ENCODE data around the gene PIEZO1.

PIEZO1 gene

GRCh38 chr16:88810166-88810911, 25.3 kb upstream of the PIEZO1 start:
- H3K4me3 Mint-ChIP-seq: peak overlapping the region; percentile 89
- H3K4me1 Mint-ChIP-seq: peaks cover 16% of the 10 kb centered on the region
- no peaks in the 10 kb centered on the region for H3K27me3 Mint-ChIP-seq
- H3K36me3 Mint-ChIP-seq: no peaks in the 10 kb centered on the region
- peak overlapping the region; percentile 84 for H3K27ac Mint-ChIP-seq
- no peaks in the 10 kb centered on the region for H3K9me3 Mint-ChIP-seq

- Mint-ChIP-seq H3K36me3 (no peaks in the 10 kb centered on the region), H3K4me1 (peaks cover 16% of the 10 kb centered on the region), H3K27me3 (no peaks in the 10 kb centered on the region), H3K27ac (peak overlapping the region; percentile 84), H3K4me3 (peak overlapping the region; percentile 89), H3K9me3 (no peaks in the 10 kb centered on the region)
These were observed 24.7 kb upstream of the PIEZO1 start for GRCh38 chr16:88809676-88810165.

GRCh38 chr16:88809068-88809675, 24.2 kb upstream of the PIEZO1 start:
- no peaks in the 10 kb centered on the region for H3K27me3 Mint-ChIP-seq
- peaks cover 16% of the 10 kb centered on the region for H3K4me1 Mint-ChIP-seq
- no peaks in the 10 kb centered on the region for H3K36me3 Mint-ChIP-seq
- peak overlapping the region; percentile 70 for H3K27ac Mint-ChIP-seq
- peak overlapping the region; percentile 89 for H3K4me3 Mint-ChIP-seq
- no peaks in the 10 kb centered on the region for H3K9me3 Mint-ChIP-seq

GRCh38 chr16:88807626-88808453, 22.8 kb upstream of the PIEZO1 start:
- Mint-ChIP-seq H3K36me3 (no peaks in the 10 kb centered on the region), H3K27me3 (no peaks in the 10 kb centered on the region), H3K27ac (peak overlapping the region; percentile 74), H3K9me3 (no peaks in the 10 kb centered on the region), H3K4me3 (no peak overlapping the region), H3K4me1 (peaks cover 17% of the 10 kb centered on the region)

GRCh38 chr16:88807142-88807625, 22.2 kb upstream of the PIEZO1 start:
- Mint-ChIP-seq H3K27me3 (no peaks in the 10 kb centered on the region), H3K4me1 (peaks cover 17% of the 10 kb centered on the region), H3K4me3 (no peak overlapping the region), H3K36me3 (no peaks in the 10 kb centered on the region), H3K27ac (no peak overlapping the region), H3K9me3 (no peaks in the 10 kb centered on the region)

GRCh38 chr16:88806491-88807111, 21.6 kb upstream of the PIEZO1 start:
- Mint-ChIP-seq H3K4me1 (peaks cover 17% of the 10 kb centered on the region), H3K36me3 (no peaks in the 10 kb centered on the region), H3K27ac (peak overlapping the region; percentile 8), H3K9me3 (no peaks in the 10 kb centered on the region), H3K27me3 (no peaks in the 10 kb centered on the region), H3K4me3 (no peak overlapping the region)

GRCh38 chr16:88805887-88806393, 20.9 kb upstream of the PIEZO1 start:
- Mint-ChIP-seq H3K36me3 (no peaks in the 10 kb centered on the region), H3K4me3 (no peak overlapping the region), H3K27me3 (no peaks in the 10 kb centered on the region), H3K4me1 (peaks cover 22% of the 10 kb centered on the region), H3K27ac (no peak overlapping the region), H3K9me3 (no peaks in the 10 kb centered on the region)

DNA sequence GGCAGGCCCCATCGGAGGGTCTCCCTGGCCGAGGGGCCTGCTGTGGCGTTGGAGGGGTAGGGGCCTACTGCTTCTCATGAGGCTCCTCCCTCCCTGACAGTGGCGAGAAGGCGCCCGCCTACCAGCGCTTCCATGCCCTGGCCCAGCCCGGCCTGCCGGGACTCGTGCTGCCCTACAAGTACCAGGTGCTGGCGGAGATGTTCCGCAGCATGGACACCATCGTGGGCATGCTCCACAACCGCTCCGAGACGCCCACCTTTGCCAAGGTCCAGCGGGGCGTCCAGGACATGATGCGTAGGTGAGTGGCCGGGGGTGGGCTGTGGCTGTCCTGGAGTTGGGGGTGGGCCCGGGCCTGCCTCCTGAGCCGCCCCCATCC, 20.3 kb upstream of the PIEZO1 start:
- no peak overlapping the region for H3K4me3 Mint-ChIP-seq
- no peaks in the 10 kb centered on the region for H3K9me3 Mint-ChIP-seq
- no peaks in the 10 kb centered on the region for H3K27me3 Mint-ChIP-seq
- no peaks in the 10 kb centered on the region for H3K36me3 Mint-ChIP-seq
- H3K4me1 Mint-ChIP-seq: peaks cover 27% of the 10 kb centered on the region
- H3K27ac Mint-ChIP-seq: no peak overlapping the region

DNA sequence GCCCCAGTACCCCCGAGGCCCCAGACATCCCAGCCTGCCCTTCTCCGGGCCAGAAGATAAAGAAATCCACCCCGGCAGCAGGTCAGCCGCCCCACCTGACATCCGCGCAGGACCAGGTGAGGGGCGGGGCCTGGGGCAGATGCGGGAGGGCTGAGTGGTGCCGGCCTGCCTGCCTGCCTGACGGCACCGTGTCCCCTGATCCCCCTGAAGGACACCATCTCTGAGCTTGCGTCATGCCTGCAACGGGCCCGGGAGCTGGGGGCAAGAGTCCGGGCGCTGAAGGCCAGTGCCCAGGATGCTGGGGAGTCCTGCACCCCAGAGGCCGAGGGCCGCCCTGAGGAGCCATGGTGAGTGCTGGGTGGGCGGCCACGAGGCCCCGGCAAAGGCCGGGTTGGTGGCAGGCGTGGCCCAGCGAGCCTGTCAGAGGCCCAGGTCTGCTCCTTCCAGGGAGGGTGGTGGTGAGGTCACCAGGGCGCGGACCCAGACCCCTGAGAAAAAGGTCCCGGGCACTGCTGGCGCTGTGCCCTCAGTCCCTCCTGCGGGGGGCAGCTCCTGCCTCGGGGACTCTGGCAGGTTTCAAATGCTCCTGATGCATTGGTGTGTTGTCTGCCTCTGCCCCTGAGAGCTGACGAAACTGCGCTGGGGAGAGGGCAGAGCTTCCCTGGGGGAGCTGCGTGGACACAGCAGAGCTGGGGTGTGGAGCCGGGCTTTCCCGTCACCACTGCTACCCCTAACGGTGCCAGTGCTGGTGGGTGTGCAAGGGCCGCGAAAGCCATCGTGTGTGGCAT, 19.7 kb upstream of the PIEZO1 start:
- Mint-ChIP-seq H3K27me3 (no peaks in the 10 kb centered on the region), H3K4me3 (peak overlapping the region; percentile 68), H3K4me1 (peaks cover 26% of the 10 kb centered on the region), H3K27ac (peak overlapping the region; percentile 30), H3K36me3 (no peaks in the 10 kb centered on the region), H3K9me3 (no peaks in the 10 kb centered on the region)

DNA sequence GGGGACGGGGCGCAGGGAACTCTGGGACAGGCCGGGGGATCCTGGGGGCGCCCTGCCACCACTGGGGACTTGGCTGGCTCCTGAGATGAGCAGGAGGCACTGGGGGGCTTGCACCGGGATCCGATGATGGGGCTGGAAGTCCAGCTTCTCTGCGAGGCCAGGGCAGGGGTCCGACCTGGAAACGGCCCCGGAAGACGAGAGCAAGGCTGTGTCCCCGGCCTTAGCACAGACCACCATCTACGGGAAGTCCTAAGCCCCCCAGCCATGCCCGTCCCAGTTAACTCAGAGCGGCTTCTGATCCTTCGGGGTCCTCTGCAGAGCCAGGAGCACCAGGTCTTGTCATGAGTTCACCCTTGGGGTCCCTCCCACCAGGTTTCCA, 19.1 kb upstream of the PIEZO1 start:
- Mint-ChIP-seq H3K4me3 (peak overlapping the region; percentile 68), H3K36me3 (no peaks in the 10 kb centered on the region), H3K4me1 (peaks cover 22% of the 10 kb centered on the region), H3K27me3 (no peaks in the 10 kb centered on the region), H3K9me3 (no peaks in the 10 kb centered on the region), H3K27ac (peak overlapping the region; percentile 30)

DNA sequence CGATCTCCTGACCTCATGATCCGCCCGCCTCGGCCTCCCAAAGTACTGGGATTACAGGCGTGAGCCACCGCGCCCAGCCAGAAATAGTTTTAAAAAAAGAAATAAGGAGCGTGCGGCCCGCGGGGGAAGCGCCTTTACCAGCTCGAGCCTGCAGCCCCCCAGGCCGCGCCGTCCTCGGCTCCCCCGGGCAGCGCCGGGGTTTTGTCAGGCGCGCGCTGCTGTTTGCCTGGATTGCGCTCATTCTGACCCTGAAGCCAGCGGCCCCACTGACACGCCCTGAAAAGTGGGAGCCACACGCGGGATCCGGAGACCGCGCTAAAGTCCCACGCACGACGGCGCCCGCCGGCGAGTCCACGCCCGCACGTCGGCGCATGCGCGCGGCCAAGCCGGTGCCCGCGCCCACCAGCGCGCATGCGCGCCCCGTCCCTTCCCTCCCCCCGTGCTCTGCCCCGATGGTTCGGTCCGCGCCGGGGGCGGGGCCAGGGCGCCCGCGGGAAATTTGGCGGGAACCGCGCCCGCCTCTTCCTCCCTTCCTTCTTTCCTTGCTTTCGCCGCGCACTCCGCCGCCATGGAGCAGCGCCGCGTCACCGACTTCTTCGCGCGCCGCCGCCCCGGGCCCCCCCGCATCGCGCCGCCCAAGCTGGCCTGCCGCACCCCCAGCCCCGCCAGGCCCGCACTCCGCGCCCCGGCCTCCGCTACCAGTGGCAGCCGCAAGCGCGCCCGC, 18.4 kb upstream of the PIEZO1 start, which contains the start of gene CDT1:
CDT1 (plus strand) TSS at position 526 of the 724 bp plus-strand sequence; CDS start at position 569, 43 bp downstream.
- no peaks in the 10 kb centered on the region for H3K27me3 Mint-ChIP-seq
- peak within 1 kb of the TSS; percentile 87 for H3K4me3 Mint-ChIP-seq
- H3K27ac Mint-ChIP-seq: peak within 1 kb of the TSS; percentile 92
- H3K36me3 Mint-ChIP-seq: no peaks in the 10 kb centered on the region
- H3K9me3 Mint-ChIP-seq: no peaks in the 10 kb centered on the region
- peaks cover 19% of the 10 kb centered on the region for H3K4me1 Mint-ChIP-seq

GRCh38 chr16:88800277-88800592, 15.2 kb upstream of the PIEZO1 start:
- Mint-ChIP-seq H3K27ac (no peak overlapping the region), H3K27me3 (no peaks in the 10 kb centered on the region), H3K9me3 (no peaks in the 10 kb centered on the region), H3K36me3 (no peaks in the 10 kb centered on the region), H3K4me3 (no peak overlapping the region), H3K4me1 (peaks cover 22% of the 10 kb centered on the region)

DNA sequence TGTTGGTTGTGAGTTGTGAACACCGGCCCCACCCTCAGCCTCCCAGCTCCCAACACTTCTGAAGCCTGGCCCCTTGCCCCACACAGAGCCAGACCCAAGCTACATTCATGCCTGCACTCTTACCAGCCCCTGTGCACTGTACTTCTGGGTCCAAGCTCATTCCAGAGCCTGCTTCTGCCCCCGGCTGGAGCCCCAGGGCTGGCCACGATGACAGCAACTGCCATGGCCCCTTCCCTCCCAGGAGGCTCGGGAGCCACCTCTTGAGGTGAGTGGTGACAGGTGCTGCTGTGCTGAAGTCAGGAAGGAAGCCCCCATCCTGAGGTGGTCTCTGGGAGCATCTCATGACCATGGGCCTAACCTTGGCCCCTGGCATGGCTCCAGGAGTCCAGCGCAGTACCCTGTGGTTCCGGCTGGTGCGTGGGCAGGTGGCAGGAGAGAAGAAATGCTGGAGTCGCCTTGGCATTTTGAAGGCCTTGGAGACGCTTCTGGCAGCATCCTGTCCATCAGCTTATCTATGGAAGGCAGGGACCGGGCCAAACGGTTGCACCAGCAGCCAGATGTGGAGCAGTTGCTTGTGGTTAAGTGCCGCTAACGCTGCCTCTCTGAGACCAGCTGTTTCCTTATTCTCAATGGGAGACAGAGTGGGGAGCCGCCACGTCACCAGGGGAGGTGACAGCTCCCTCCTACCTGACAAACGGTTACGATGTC, 14.7 kb upstream of the PIEZO1 start:
- H3K27ac Mint-ChIP-seq: no peak overlapping the region
- no peak overlapping the region for H3K4me3 Mint-ChIP-seq
- peaks cover 27% of the 10 kb centered on the region for H3K4me1 Mint-ChIP-seq

More for the DNA sequence above, 14.7 kb upstream of the PIEZO1 start:
- H3K9me3 Mint-ChIP-seq: no peaks in the 10 kb centered on the region
- H3K36me3 Mint-ChIP-seq: no peaks in the 10 kb centered on the region
- H3K27me3 Mint-ChIP-seq: no peaks in the 10 kb centered on the region
